B cell (primary cell): ENCODE data around the gene PRKCZ.

Experiments used
- CTCF ChIP-seq: fragments of 200-600 bp; IDR thresholded peaks from one replicate; pipeline ENCODE4 v1.8.0; 2022; ENCODE audit warnings: antibody characterized with exemption, mild to moderate bottlenecking
- EZH2 ChIP-seq: IDR thresholded peaks from 2 replicates; pipeline ENCODE4 v1.6.1; 2012; ENCODE audit warnings: borderline replicate concordance, low read depth, mild to moderate bottlenecking, moderate library complexity, low read length; ENCODE audit not compliant: insufficient read depth, poor library complexity, severe bottlenecking

GRCh38 chr1:2061065-2061778 is 11.0 kb downstream of the PRKCZ start:
- TF ChIP-seq CTCF (no peak), EZH2 (no peak)
